GM12878 (cell line): ENCODE measurements around the gene DAB2. TPM values are rescaled to one million over a fixed set of nuclear protein-coding genes. Genes with fewer than 3 reads are reported as not detected.

Source experiments
- ATAC-seq: fragments of 200-7000 bp; cut with Tn5 transposase; 3 replicates; pipeline ENCODE4 v1.9.1; 2020; ENCODE audit warnings: mild to moderate bottlenecking, moderate library complexity
- BruUV-seq: library from RNA; stranded (reverse); fragments of 400-500 nt; replicated peaks from 2 replicates; lab custom pipeline; 2021; lab: Mats Ljungman, UMichigan
- CTCF ChIA-PET: fragments of 300-600 bp; sonication (Branson Sonifier 250); formaldehyde crosslinking; extraction: SDS; loops from one replicate; lab custom pipeline; 2021; ENCODE audit warnings: inconsistent platforms; lab: Yijun Ruan, JAX
- POLR2A ChIA-PET: fragments of 350-600 bp; formaldehyde crosslinking; extraction: SDS; loops from one replicate; lab custom pipeline; 2021; ENCODE audit warnings: inconsistent platforms; lab: Charles Lee
- RAD21 ChIA-PET: fragments of 300-600 bp; sonication (Branson Sonifier 250); formaldehyde crosslinking; loops from one replicate; lab custom pipeline; 2023; ENCODE audit warnings: antibody characterized with exemption; ENCODE audit not compliant: unreplicated experiment; lab: Charles Lee
- SMC1A ChIA-PET: fragments of 300-600 bp; sonication (Branson Sonifier 250); formaldehyde crosslinking; loops from one replicate; lab custom pipeline; 2023; ENCODE audit not compliant: unreplicated experiment, uncharacterized antibody; lab: Charles Lee
- DNase-seq: peaks from one replicate; pipeline ENCODE4 v3.0.0-alpha.2; 2011; ENCODE audit warnings: low read depth, low spot score
- FAIRE-seq: peaks from 3 replicates; lab custom pipeline; 2011; peaks lifted over from hg19 to GRCh38; lab: Jason Lieb, UNC
- H2AFZ ChIP-seq: 2 replicates; pipeline ENCODE4 v1.6.0; 2011; ENCODE audit warnings: low read depth, low read length, control low read depth; ENCODE audit not compliant: control insufficient read depth
- H3K27ac ChIP-seq: 2 replicates; pipeline ENCODE4 v1.5.1; 2011; ENCODE audit warnings: control low read depth; ENCODE audit not compliant: control insufficient read depth, insufficient read depth
- H3K27me3 ChIP-seq, 2 experiments: replicated peaks in 1 of 2; 2 replicates each; pipeline versions ENCODE4 v1.6.0 to v1.6.1; 2011; ENCODE audit warnings: low read length in 1 of 2; ENCODE audit not compliant: control insufficient read depth in 2 of 2, insufficient read depth in 2 of 2
- H3K36me3 ChIP-seq, 2 experiments: 2 replicates each; pipeline ENCODE4 v1.5.1; 2011; ENCODE audit warnings: low read length in 1 of 2; ENCODE audit not compliant: control insufficient read depth in 2 of 2, insufficient read depth in 2 of 2
- H3K4me1 ChIP-seq: 2 replicates; pipeline ENCODE4 v1.6.1; 2011; ENCODE audit warnings: mild to moderate bottlenecking, low read length, moderate library complexity, mixed read lengths; ENCODE audit not compliant: control insufficient read depth, insufficient read depth
- H3K4me2 ChIP-seq: 2 replicates; pipeline ENCODE4 v1.6.0; 2011; ENCODE audit warnings: control low read depth; ENCODE audit not compliant: control insufficient read depth, insufficient read depth
- H3K4me3 ChIP-seq: fragments of 200-600 bp; sonication (generic); 2 replicates; pipeline ENCODE4 v1.5.1; 2016
- H3K79me2 ChIP-seq: 2 replicates; pipeline ENCODE4 v1.6.0; 2011; ENCODE audit warnings: low read length; ENCODE audit not compliant: control insufficient read depth, insufficient read depth
- H3K9ac ChIP-seq: 2 replicates; pipeline ENCODE4 v1.8.0; 2011; ENCODE audit warnings: low read length, control low read depth, mixed read lengths; ENCODE audit not compliant: control insufficient read depth, insufficient read depth
- H3K9me3 ChIP-seq: replicated peaks from 3 replicates; pipeline ENCODE4 v1.5.1; 2011; ENCODE audit warnings: mild to moderate bottlenecking, low read length; ENCODE audit not compliant: control insufficient read depth, insufficient read depth
- H4K20me1 ChIP-seq: 2 replicates; pipeline ENCODE4 v1.6.0; 2011; ENCODE audit not compliant: control insufficient read depth, insufficient read depth
- BMI1 ChIP-seq: fragments of 450-650 bp; IDR thresholded peaks from 2 replicates; pipeline ENCODE4 v1.6.1; 2016; ENCODE audit warnings: mild to moderate bottlenecking, moderate library complexity, borderline replicate concordance
- EGR1 ChIP-seq, 2 experiments: IDR thresholded peaks; 1 replicate in 1 of 2; 2 replicates in 1 of 2; pipeline ENCODE4 v1.6.1; 2011 to 2012; ENCODE audit warnings: low read depth in 2 of 2, low read length in 2 of 2, borderline replicate concordance in 1 of 2, mild to moderate bottlenecking in 1 of 2, moderate library complexity in 1 of 2
- HDGF ChIP-seq: fragments of 450-650 bp; IDR thresholded peaks from 2 replicates; pipeline ENCODE4 v1.6.1; 2016; ENCODE audit warnings: antibody characterized with exemption
- NFIC ChIP-seq: IDR thresholded peaks from 2 replicates; pipeline ENCODE4 v1.6.1; 2012; ENCODE audit warnings: low read depth, mild to moderate bottlenecking, inconsistent platforms, low read length, moderate library complexity
- POLR2AphosphoS2 ChIP-seq: IDR thresholded peaks from 2 replicates; pipeline ENCODE4 v1.6.1; 2011; ENCODE audit warnings: low read depth, mild to moderate bottlenecking, low read length, improper control_type of control experiment, moderate library complexity
- WGBS: methylation state at CpG from one replicate; pipeline ENCODE4 v1.1.6; 2016; ENCODE audit warnings: low lambda C conversion rate; ENCODE audit not compliant: insufficient replicate concordance, insufficient coverage; ENCODE audit errors: missing lambda C conversion rate; 5-methylcytosine and 5-hydroxymethylcytosine counted together
- in situ Hi-C: fragments of 300-500 bp; cut with MboI; formaldehyde crosslinking; loops from 9 replicates; pipeline ENCODE4 v1.14.3; 2018; ENCODE audit warnings: mixed read lengths
- intact Hi-C: fragments of 100-400 bp; cut with micrococcal nuclease; formaldehyde crosslinking; loops from one replicate; pipeline ENCODE4 v1.14.2; 2022; ENCODE audit not compliant: unreplicated experiment
- polyA plus RNA-seq, 11 experiments: library from polyadenylated mRNA; depleted of rRNA in 4 of 11; unstranded in 6 of 11; stranded (reverse) in 5 of 11; fragments of >200 nt; fragmentation: Nextera tagmentation in 4 of 11; fragmentation: Illumina TruSeq in 1 of 11; extraction: Ambion mirVana in 4 of 11; extraction: Trizol in 1 of 11; gene quantifications; 1 replicate in 1 of 11; 2 replicates in 10 of 11; pipeline versions ENCODE4 v1.2.1 to v1.2.3, GENCODE V29; 2011 to 2016; ENCODE audit warnings: inconsistent platforms in 2 of 11, missing spikeins in 2 of 11, low read depth in 1 of 11
- total RNA-seq, 4 experiments: library from RNA; depleted of rRNA in 3 of 4; stranded (reverse); fragments of >200 nt in 3 of 4; fragmentation: Illumina TruSeq in 1 of 4; extraction: Trizol in 1 of 4; gene quantifications; 2 replicates each; pipeline versions ENCODE4 v1.2.1 to v1.2.3, GENCODE V29; 2013 to 2021
- TF ChIP-seq, protein P1 (sequence below): IDR thresholded peaks from 2 replicates; pipeline ENCODE4 v1.6.1; 2011; ENCODE audit warnings: low read depth, mild to moderate bottlenecking, low read length, moderate library complexity, borderline replicate concordance; ENCODE audit errors: extremely low read depth
- TF ChIP-seq, protein P2 (sequence below): fragments of 150-350 bp; IDR thresholded peaks from 2 replicates; pipeline ENCODE4 v1.6.1; 2016; ENCODE audit warnings: low read depth, low read length

Gene DAB2
- total and polyA plus RNA-seq, 10 of the 15 experiments (the other 5 are each of a cell fraction or from before 2014, with no cell fraction given): 0.05 to 0.23 (median 0.11) TPM; not detected in 7

DNA sequence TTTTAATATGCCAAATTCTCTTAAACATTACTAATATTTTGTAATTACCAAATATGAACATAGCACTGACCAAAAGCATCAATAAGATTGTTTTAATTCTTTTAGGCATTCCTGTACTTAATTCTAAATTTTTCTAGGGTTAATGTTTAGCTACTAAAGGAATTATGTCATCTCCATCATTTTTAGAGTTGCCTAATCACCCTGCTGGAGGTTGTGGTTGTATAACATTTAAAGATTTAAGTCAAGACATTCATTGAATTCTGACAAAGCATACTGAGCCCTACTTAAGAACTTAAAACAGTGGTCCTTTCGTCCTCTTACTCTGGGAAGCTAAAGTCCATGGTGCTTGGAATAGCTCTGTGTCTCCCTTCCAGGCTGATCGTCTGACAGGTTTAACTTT is 28.1 kb upstream of the DAB2 start:
- no peak overlapping the region for H2AFZ ChIP-seq
- no peaks in the 10 kb centered on the region for H3K4me1 ChIP-seq
- BruUV-seq: no TSS peak
- no peak overlapping the region for H3K9ac ChIP-seq
- in situ Hi-C loops: no loop called here
- CTCF ChIA-PET: interaction anchor here (1.2 kb wide), 1 partner anchor 235 kb away, joined by 3 read pairs; no protein-coding TSS in a partner anchor
- no peak overlapping the region for H3K4me2 ChIP-seq
- no peak for TF ChIP-seq POLR2AphosphoS2
- no peak for TF ChIP-seq BMI1
- TF ChIP-seq, all 136 proteins: peak for 0
- 0% methylated on average over 2 of the region's 2 CpGs for WGBS
- Histone ChIP-seq H3K27ac (no peak overlapping the region), H4K20me1 (no peaks in the 10 kb centered on the region), H3K9me3 (no peaks in the 10 kb centered on the region), H3K4me3 (no peak overlapping the region), H3K27me3 (no peaks in the 10 kb centered on the region), H3K36me3 (no peaks in the 10 kb centered on the region), H3K79me2 (no peaks in the 10 kb centered on the region)
- intact Hi-C loops: no loop called here
- no peak for ATAC-seq
- ChIA-PET SMC1A (interaction anchor here (1.0 to 1.3 kb wide), 2 partner anchors 9 to 11 kb away, joined by 3 read pairs; no protein-coding TSS in a partner anchor), POLR2A (no interaction called here), RAD21 (no interaction called here)
- DNase-seq: no peak
- no peak for FAIRE-seq

DNA sequence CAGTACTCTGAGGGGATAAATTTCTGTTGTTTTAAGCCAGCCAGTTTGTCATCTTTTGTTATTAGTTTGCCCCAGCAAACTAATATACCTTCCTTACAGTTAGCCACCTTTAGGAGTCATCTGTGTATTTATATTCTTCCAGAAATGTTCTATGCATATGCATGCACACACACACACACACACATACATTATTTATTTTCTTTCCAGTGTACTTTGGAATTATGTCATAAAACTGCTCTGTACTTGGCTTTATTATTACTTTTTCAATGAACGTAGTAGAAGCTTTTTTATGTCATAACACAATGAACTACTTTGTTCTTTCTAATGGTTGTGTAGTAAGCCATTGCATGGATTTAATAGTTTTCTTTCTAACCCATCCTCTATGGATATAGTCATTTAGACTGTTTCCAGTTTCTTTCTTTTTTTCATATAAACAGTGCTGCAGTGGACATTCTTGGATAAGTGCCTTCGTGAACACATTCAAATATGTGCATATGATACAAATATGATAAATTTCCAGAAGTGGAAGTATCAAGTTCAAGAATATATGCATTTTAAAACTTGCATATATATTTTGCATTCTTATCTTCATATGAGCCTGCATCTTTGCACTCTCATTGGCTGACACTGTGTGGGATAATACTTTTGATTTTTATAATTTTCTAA is 26.6 kb upstream of the DAB2 start:
- Histone ChIP-seq H3K4me1 (no peaks in the 10 kb centered on the region), H4K20me1 (no peaks in the 10 kb centered on the region), H2AFZ (no peak overlapping the region), H3K9me3 (no peaks in the 10 kb centered on the region), H3K79me2 (no peaks in the 10 kb centered on the region), H3K36me3 (no peaks in the 10 kb centered on the region), H3K27ac (no peak overlapping the region), H3K27me3 (no peaks in the 10 kb centered on the region), H3K4me2 (no peak overlapping the region), H3K4me3 (no peak overlapping the region), H3K9ac (no peak overlapping the region)
- ChIA-PET CTCF (interaction anchor here (1.2 kb wide), 1 partner anchor 233 kb away, joined by 3 read pairs; no protein-coding TSS in a partner anchor), RAD21 (no interaction called here), SMC1A (interaction anchor here (1.0 kb wide), 1 partner anchor 10 kb away, joined by 3 read pairs; no protein-coding TSS in a partner anchor), POLR2A (no interaction called here)
- WGBS: 10% methylated on average over 2 of the region's 2 CpGs
- ATAC-seq: no peak
- FAIRE-seq: no peak
- BruUV-seq: no TSS peak
- in situ Hi-C loops: no loop called here
- no peak for DNase-seq
- intact Hi-C loops: no loop called here
- TF ChIP-seq, protein P1, sequence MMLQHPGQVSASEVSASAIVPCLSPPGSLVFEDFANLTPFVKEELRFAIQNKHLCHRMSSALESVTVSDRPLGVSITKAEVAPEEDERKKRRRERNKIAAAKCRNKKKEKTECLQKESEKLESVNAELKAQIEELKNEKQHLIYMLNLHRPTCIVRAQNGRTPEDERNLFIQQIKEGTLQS: no peak
- no peak for TF ChIP-seq EGR1 (IDR thresholded peaks at IDR 0.05; ENCODE audit: borderline replicate concordance in 1 of 2, low read depth in 2 of 2, low read length in 2 of 2)
- no peak for TF ChIP-seq NFIC
- TF ChIP-seq, protein P2, sequence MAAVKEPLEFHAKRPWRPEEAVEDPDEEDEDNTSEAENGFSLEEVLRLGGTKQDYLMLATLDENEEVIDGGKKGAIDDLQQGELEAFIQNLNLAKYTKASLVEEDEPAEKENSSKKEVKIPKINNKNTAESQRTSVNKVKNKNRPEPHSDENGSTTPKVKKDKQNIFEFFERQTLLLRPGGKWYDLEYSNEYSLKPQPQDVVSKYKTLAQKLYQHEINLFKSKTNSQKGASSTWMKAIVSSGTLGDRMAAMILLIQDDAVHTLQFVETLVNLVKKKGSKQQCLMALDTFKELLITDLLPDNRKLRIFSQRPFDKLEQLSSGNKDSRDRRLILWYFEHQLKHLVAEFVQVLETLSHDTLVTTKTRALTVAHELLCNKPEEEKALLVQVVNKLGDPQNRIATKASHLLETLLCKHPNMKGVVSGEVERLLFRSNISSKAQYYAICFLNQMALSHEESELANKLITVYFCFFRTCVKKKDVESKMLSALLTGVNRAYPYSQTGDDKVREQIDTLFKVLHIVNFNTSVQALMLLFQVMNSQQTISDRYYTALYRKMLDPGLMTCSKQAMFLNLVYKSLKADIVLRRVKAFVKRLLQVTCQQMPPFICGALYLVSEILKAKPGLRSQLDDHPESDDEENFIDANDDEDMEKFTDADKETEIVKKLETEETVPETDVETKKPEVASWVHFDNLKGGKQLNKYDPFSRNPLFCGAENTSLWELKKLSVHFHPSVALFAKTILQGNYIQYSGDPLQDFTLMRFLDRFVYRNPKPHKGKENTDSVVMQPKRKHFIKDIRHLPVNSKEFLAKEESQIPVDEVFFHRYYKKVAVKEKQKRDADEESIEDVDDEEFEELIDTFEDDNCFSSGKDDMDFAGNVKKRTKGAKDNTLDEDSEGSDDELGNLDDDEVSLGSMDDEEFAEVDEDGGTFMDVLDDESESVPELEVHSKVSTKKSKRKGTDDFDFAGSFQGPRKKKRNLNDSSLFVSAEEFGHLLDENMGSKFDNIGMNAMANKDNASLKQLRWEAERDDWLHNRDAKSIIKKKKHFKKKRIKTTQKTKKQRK: no peak
- no peak for TF ChIP-seq HDGF
